MM.1S (cell line): Measurements from ENCODE around the gene EXOSC10.

Experiments used
- EZH2 ChIP-seq: fragments of 300-600 bp; sonication (generic); optimal IDR thresholded peaks from 2 replicates; pipeline ENCODE3; 2017; ENCODE audit warnings: low read depth, mild to moderate bottlenecking, antibody characterized with exemption, low read length, mixed read lengths
- EZH2phosphoT487 ChIP-seq: fragments of 300-600 bp; sonication (generic); IDR thresholded peaks from 2 replicates; pipeline ENCODE4 v1.6.1; 2018; ENCODE audit warnings: antibody characterized with exemption, low read length
- TF ChIP-seq, protein P1 (sequence below): fragments of 300-600 bp; sonication (generic); IDR thresholded peaks from 2 replicates; pipeline ENCODE4 v1.5.1; 2016; ENCODE audit warnings: antibody characterized with exemption, low read length, mixed read lengths

DNA sequence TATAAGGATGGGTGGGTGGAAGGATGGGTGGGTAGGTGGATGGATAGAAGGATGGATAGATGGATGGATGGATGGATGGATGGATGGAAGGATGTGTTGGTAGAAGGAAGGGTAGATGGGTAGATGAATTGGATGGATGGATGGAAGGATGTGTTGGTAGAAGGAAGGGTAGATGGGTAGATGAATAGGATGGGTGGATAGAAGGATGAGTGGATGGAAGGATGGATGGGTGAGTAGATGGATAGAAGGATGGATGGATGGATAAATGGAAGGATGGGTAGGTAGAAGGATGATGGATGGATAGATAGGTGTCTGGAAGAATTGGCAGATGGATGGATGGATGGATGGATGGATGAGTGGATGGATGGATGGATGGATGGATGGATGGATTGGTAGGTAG is 58.6 kb downstream of the EXOSC10 start:
- TF ChIP-seq, protein P1, sequence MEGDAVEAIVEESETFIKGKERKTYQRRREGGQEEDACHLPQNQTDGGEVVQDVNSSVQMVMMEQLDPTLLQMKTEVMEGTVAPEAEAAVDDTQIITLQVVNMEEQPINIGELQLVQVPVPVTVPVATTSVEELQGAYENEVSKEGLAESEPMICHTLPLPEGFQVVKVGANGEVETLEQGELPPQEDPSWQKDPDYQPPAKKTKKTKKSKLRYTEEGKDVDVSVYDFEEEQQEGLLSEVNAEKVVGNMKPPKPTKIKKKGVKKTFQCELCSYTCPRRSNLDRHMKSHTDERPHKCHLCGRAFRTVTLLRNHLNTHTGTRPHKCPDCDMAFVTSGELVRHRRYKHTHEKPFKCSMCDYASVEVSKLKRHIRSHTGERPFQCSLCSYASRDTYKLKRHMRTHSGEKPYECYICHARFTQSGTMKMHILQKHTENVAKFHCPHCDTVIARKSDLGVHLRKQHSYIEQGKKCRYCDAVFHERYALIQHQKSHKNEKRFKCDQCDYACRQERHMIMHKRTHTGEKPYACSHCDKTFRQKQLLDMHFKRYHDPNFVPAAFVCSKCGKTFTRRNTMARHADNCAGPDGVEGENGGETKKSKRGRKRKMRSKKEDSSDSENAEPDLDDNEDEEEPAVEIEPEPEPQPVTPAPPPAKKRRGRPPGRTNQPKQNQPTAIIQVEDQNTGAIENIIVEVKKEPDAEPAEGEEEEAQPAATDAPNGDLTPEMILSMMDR = no peak
- TF ChIP-seq EZH2 (no peak), EZH2phosphoT487 (no peak)
